ENCODE data around the gene STK11IP.

STK11IP gene

GRCh38 chr2:219607931-219608330 is 10.3 kb downstream of the STK11IP start:
- no peaks in the 10 kb centered on the region for H3K4me1 ChIP-seq (ENCODE audit: control insufficient read depth in 1 of 2, insufficient read depth in 2 of 2, low read length in 2 of 2)
- H4K91ac ChIP-seq (ENCODE audit: low read depth, low read length), result no peak overlapping the region
- no peak overlapping the region for H3K18ac ChIP-seq (ENCODE audit: low read length)
- H3K79me2 ChIP-seq (ENCODE audit: control insufficient read depth, insufficient read depth, low read length, poor library complexity), result no peaks in the 10 kb centered on the region
- no peak overlapping the region for H3K4ac ChIP-seq (ENCODE audit: low read depth, low read length)
- no peak overlapping the region for H3K14ac ChIP-seq (ENCODE audit: low read length)
- no peaks in the 10 kb centered on the region for H3K9me3 ChIP-seq (ENCODE audit: insufficient read depth, low read depth, low read length)
- H3K27ac ChIP-seq (ENCODE audit: low read depth, low read length), result no peak overlapping the region
- H4K8ac ChIP-seq (ENCODE audit: low read depth, low read length), result no peak overlapping the region
- no peak overlapping the region for H4K12ac ChIP-seq (ENCODE audit: low read depth, low read length)
- H2AK5ac ChIP-seq (ENCODE audit: low read length), result no peak overlapping the region
- H3K23ac ChIP-seq (ENCODE audit: low read length), result no peak overlapping the region
- H3K9ac ChIP-seq (ENCODE audit: low read length), result no peak overlapping the region
- H2BK120ac ChIP-seq (ENCODE audit: insufficient read depth, low read length, poor library complexity), result no peak overlapping the region
- H3K27me3 ChIP-seq (ENCODE audit: insufficient read depth, low read length), result no peaks in the 10 kb centered on the region
- no peak overlapping the region for H2BK5ac ChIP-seq (ENCODE audit: low read depth, low read length, poor library complexity)
- no peak overlapping the region for H2AFZ ChIP-seq (ENCODE audit: insufficient read depth, low read length, poor library complexity)
- whole genome bisulfite sequencing (ENCODE audit: extremely low coverage, insufficient coverage, insufficient read length), result no CpG with 5 or more reads among the region's 15 CpGs
- peaks cover 36 to 46% of the 10 kb centered on the region in 2 experiments for H3K36me3 ChIP-seq (ENCODE audit: control insufficient read depth in 1 of 2, insufficient read depth in 2 of 2, low read length in 2 of 2)
- no peak overlapping the region for H2BK12ac ChIP-seq (ENCODE audit: low read length)
- no peak overlapping the region for H3K4me3 ChIP-seq (ENCODE audit: low read depth, low read length)
- H3K79me1 ChIP-seq (ENCODE audit: low read length), result no peaks in the 10 kb centered on the region
- no peak overlapping the region for H3K4me2 ChIP-seq (ENCODE audit: low read length)
- no peak for DNase-seq

GRCh38 chr2:219608399-219608964 is 10.8 kb downstream of the STK11IP start:
- Histone ChIP-seq H2AFZ (ENCODE audit: insufficient read depth, low read length, poor library complexity) (no peak overlapping the region), H3K4me2 (ENCODE audit: low read length) (no peak overlapping the region), H2AK5ac (ENCODE audit: low read length) (no peak overlapping the region), H2BK12ac (ENCODE audit: low read length) (no peak overlapping the region), H4K8ac (ENCODE audit: low read depth, low read length) (no peak overlapping the region), H3K27ac (ENCODE audit: low read depth, low read length) (no peak overlapping the region), H3K9ac (ENCODE audit: low read length) (no peak overlapping the region), H3K36me3 (ENCODE audit: control insufficient read depth in 1 of 2, insufficient read depth in 2 of 2, low read length in 2 of 2) (peaks cover 36 to 46% of the 10 kb centered on the region in 2 experiments), H3K14ac (ENCODE audit: low read length) (no peak overlapping the region), H4K12ac (ENCODE audit: low read depth, low read length) (no peak overlapping the region), H3K23ac (ENCODE audit: low read length) (no peak overlapping the region), H2BK120ac (ENCODE audit: insufficient read depth, low read length, poor library complexity) (no peak overlapping the region), H3K79me2 (ENCODE audit: control insufficient read depth, insufficient read depth, low read length, poor library complexity) (no peaks in the 10 kb centered on the region), H3K4me1 (ENCODE audit: control insufficient read depth in 1 of 2, insufficient read depth in 2 of 2, low read length in 2 of 2) (no peaks in the 10 kb centered on the region), H3K18ac (ENCODE audit: low read length) (no peak overlapping the region), H3K9me3 (ENCODE audit: insufficient read depth, low read depth, low read length) (no peaks in the 10 kb centered on the region), H3K4me3 (ENCODE audit: low read depth, low read length) (no peak overlapping the region), H3K27me3 (ENCODE audit: insufficient read depth, low read length) (no peaks in the 10 kb centered on the region), H2BK5ac (ENCODE audit: low read depth, low read length, poor library complexity) (no peak overlapping the region), H4K91ac (ENCODE audit: low read depth, low read length) (no peak overlapping the region), H3K4ac (ENCODE audit: low read depth, low read length) (no peak overlapping the region), H3K79me1 (ENCODE audit: low read length) (no peaks in the 10 kb centered on the region)
- no CpG with 5 or more reads among the region's 15 CpGs for WGBS (ENCODE audit: extremely low coverage, insufficient coverage, insufficient read length)
- no peak for DNase-seq

DNA sequence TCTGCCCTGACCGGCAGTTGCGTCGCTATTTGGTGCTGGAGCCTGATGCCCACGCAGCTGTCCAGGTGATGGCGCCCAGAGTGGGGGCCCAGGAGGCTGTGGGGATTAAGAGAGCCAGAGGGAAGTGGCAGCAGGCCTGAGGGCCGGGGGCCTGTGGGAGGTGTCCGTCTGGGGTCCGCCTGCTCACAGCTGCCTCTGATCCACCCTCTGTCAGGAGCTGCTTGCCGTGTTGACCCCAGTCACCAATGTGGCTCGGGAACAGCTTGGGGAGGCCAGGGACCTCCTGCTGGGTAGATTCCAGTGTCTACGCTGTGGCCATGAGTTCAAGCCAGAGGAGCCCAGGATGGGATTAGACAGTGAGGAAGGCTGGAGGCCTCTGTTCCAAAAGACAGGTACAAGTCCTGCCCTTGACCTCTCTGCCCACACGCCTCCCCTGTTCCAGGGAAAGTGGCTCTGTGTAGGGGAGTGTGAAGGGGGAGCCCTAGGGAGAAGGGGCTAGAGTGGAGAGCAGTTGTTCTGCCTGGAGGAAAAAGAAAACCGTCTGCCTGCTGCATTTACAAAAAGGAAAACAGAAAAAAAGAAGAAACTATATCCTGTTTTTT is 11.6 kb downstream of the STK11IP start:
- Histone ChIP-seq H2BK5ac (ENCODE audit: low read depth, low read length, poor library complexity) (no peak overlapping the region), H2BK12ac (ENCODE audit: low read length) (no peak overlapping the region), H3K27me3 (ENCODE audit: insufficient read depth, low read length) (no peaks in the 10 kb centered on the region), H3K9me3 (ENCODE audit: insufficient read depth, low read depth, low read length) (no peaks in the 10 kb centered on the region), H3K4me3 (ENCODE audit: low read depth, low read length) (no peak overlapping the region), H3K79me1 (ENCODE audit: low read length) (no peaks in the 10 kb centered on the region), H3K23ac (ENCODE audit: low read length) (no peak overlapping the region), H3K4me2 (ENCODE audit: low read length) (no peak overlapping the region), H3K9ac (ENCODE audit: low read length) (no peak overlapping the region), H4K12ac (ENCODE audit: low read depth, low read length) (no peak overlapping the region), H3K14ac (ENCODE audit: low read length) (no peak overlapping the region), H4K91ac (ENCODE audit: low read depth, low read length) (no peak overlapping the region), H3K27ac (ENCODE audit: low read depth, low read length) (no peak overlapping the region), H3K36me3 (ENCODE audit: control insufficient read depth in 1 of 2, insufficient read depth in 2 of 2, low read length in 2 of 2) (peaks cover 39 to 44% of the 10 kb centered on the region in 2 experiments), H2AK5ac (ENCODE audit: low read length) (no peak overlapping the region), H3K18ac (ENCODE audit: low read length) (no peak overlapping the region), H2AFZ (ENCODE audit: insufficient read depth, low read length, poor library complexity) (no peak overlapping the region), H4K8ac (ENCODE audit: low read depth, low read length) (no peak overlapping the region), H3K4ac (ENCODE audit: low read depth, low read length) (no peak overlapping the region), H2BK120ac (ENCODE audit: insufficient read depth, low read length, poor library complexity) (no peak overlapping the region), H3K79me2 (ENCODE audit: control insufficient read depth, insufficient read depth, low read length, poor library complexity) (no peaks in the 10 kb centered on the region), H3K4me1 (ENCODE audit: control insufficient read depth in 1 of 2, insufficient read depth in 2 of 2, low read length in 2 of 2) (no peaks in the 10 kb centered on the region)
- no CpG with 5 or more reads among the region's 13 CpGs for WGBS (ENCODE audit: extremely low coverage, insufficient coverage, insufficient read length)
- DNase-seq, result no peak

DNA sequence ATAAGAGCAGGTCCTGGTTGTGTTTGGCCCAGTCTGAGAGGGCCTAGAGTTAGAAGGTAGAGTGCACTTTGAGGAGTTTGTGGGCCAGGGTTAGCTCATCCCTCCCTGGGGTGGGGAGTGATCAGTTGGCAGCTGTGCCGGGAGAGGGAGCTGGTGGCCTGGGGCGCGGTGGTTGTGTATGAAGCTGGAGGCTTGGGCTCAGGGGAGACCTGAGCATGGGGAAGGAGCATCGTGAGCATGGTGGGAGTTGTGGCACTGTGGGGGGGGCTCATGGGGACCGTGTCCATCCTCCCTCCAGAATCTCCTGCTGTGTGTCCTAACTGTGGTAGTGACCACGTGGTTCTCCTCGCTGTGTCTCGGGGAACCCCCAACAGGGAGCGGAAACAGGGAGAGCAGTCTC is 13.6 kb downstream of the STK11IP start:
- no peak overlapping the region for H3K27ac ChIP-seq (ENCODE audit: low read depth, low read length)
- H3K9ac ChIP-seq (ENCODE audit: low read length), result no peak overlapping the region
- no peak overlapping the region for H4K8ac ChIP-seq (ENCODE audit: low read depth, low read length)
- H3K4me3 ChIP-seq (ENCODE audit: low read depth, low read length), result no peak overlapping the region
- DNase-seq, result no peak
- H3K4me1 ChIP-seq (ENCODE audit: control insufficient read depth in 1 of 2, insufficient read depth in 2 of 2, low read length in 2 of 2), result no peaks in the 10 kb centered on the region
- WGBS (ENCODE audit: extremely low coverage, insufficient coverage, insufficient read length), result no CpG with 5 or more reads among the region's 9 CpGs
- no peak overlapping the region for H4K91ac ChIP-seq (ENCODE audit: low read depth, low read length)
- H4K12ac ChIP-seq (ENCODE audit: low read depth, low read length), result no peak overlapping the region
- no peaks in the 10 kb centered on the region for H3K79me1 ChIP-seq (ENCODE audit: low read length)
- no peaks in the 10 kb centered on the region for H3K79me2 ChIP-seq (ENCODE audit: control insufficient read depth, insufficient read depth, low read length, poor library complexity)
- H3K9me3 ChIP-seq (ENCODE audit: insufficient read depth, low read depth, low read length), result peaks cover under 1% of the 10 kb centered on the region
- no peak overlapping the region for H3K4me2 ChIP-seq (ENCODE audit: low read length)
- no peak overlapping the region for H2AFZ ChIP-seq (ENCODE audit: insufficient read depth, low read length, poor library complexity)
- H3K4ac ChIP-seq (ENCODE audit: low read depth, low read length), result no peak overlapping the region
- no peak overlapping the region for H3K23ac ChIP-seq (ENCODE audit: low read length)
- no peak overlapping the region for H2BK5ac ChIP-seq (ENCODE audit: low read depth, low read length, poor library complexity)
- no peak overlapping the region for H3K18ac ChIP-seq (ENCODE audit: low read length)
- H3K14ac ChIP-seq (ENCODE audit: low read length), result no peak overlapping the region
- H3K36me3 ChIP-seq (ENCODE audit: control insufficient read depth in 1 of 2, insufficient read depth in 2 of 2, low read length in 2 of 2), result peaks cover 41 to 47% of the 10 kb centered on the region in 2 experiments
- no peak overlapping the region for H2AK5ac ChIP-seq (ENCODE audit: low read length)
- H3K27me3 ChIP-seq (ENCODE audit: insufficient read depth, low read length), result no peaks in the 10 kb centered on the region
- H2BK12ac ChIP-seq (ENCODE audit: low read length), result no peak overlapping the region
- no peak overlapping the region for H2BK120ac ChIP-seq (ENCODE audit: insufficient read depth, low read length, poor library complexity)

Measured in trophoblast cell (in vitro differentiated cells and primary cell).